Activated CD8-positive, alpha-beta memory T cell treated with anti-CD3 and anti-CD28 coated beads, Interleukin-2, amount 50 U/mL, for 1 hour (primary cell): ENCODE measurements around the gene SP2.

Source experiments
- DNase-seq: peaks from one replicate; pipeline ENCODE4 v3.0.0-alpha.2; 2020; ENCODE audit errors: extremely low read depth

Gene SP2

GRCh38 chr17:47889734-47890529 is 6.1 kb upstream of the SP2 start:
- DNase-seq: peak; percentile 85

- DNase-seq: no peak
Observed at GRCh38 chr17:47891545-47892088, 4.4 kb upstream of the SP2 start.

- no peak for DNase-seq
Observed at GRCh38 chr17:47894498-47895346, 1.3 kb upstream of the SP2 start.

- DNase-seq: no peak
Observed at GRCh38 chr17:47895347-47895855, 635 bp upstream of the SP2 start.

GRCh38 chr17:47896672-47897490 is 845 bp downstream of the SP2 start:
- no peak for DNase-seq

- DNase-seq: no peak
Observed at GRCh38 chr17:47897561-47897960, 1.5 kb downstream of the SP2 start.

- no peak for DNase-seq
Observed at GRCh38 chr17:47898241-47898640, 2.2 kb downstream of the SP2 start.

- no peak for DNase-seq
Observed at GRCh38 chr17:47899643-47900042, 3.6 kb downstream of the SP2 start.

GRCh38 chr17:47901423-47901822 is 5.4 kb downstream of the SP2 start:
- no peak for DNase-seq

GRCh38 chr17:47902039-47902744 is 6.2 kb downstream of the SP2 start:
- no peak for DNase-seq

- no peak for DNase-seq
Observed at GRCh38 chr17:47905221-47905733, 9.2 kb downstream of the SP2 start.

GRCh38 chr17:47906443-47906842 is 10.4 kb downstream of the SP2 start:
- no peak for DNase-seq

GRCh38 chr17:47907932-47908562 is 12.0 kb downstream of the SP2 start:
- no peak for DNase-seq

- DNase-seq: no peak
Observed at GRCh38 chr17:47913050-47913449, 17.0 kb downstream of the SP2 start.

GRCh38 chr17:47914306-47914948 is 18.4 kb downstream of the SP2 start:
- no peak for DNase-seq

GRCh38 chr17:47915776-47916398 is 19.9 kb downstream of the SP2 start:
- DNase-seq: no peak

GRCh38 chr17:47916489-47917208 is 20.6 kb downstream of the SP2 start:
- no peak for DNase-seq

GRCh38 chr17:47917581-47917980 is 21.5 kb downstream of the SP2 start:
- no peak for DNase-seq

- no peak for DNase-seq
Observed at GRCh38 chr17:47918006-47918405, 22.0 kb downstream of the SP2 start.
